Measurements from ENCODE around the gene OGFR.

GRCh38 chr20:62799459-62799858 lies 5.2 kb upstream of the OGFR start:
- TF ChIP-seq POLR2A (IDR thresholded peaks at IDR 0.05; ENCODE audit: low read length): no peak
- TF ChIP-seq GATA1 (IDR thresholded peaks at IDR 0.05; ENCODE audit: low read depth, low read length): no peak

Data from erythroblast (primary cell).